GM19193 (cell line): ENCODE data around the gene ALG3.

ENCODE experiments used
- POLR2A ChIP-seq: IDR thresholded peaks from 4 replicates; pipeline ENCODE4 v1.6.1; 2011; ENCODE audit not compliant: insufficient read depth, insufficient read length; ENCODE audit errors: extremely low read depth

ALG3 gene

GRCh38 chr3:184248454-184249411 is at the start of gene ALG3:
Gene ALG3, minus strand, starts transcription at chr3:184248962. Its CDS starts 22 bp downstream, at chr3:184248940.
- TF ChIP-seq POLR2A = peak; percentile 96

DNA sequence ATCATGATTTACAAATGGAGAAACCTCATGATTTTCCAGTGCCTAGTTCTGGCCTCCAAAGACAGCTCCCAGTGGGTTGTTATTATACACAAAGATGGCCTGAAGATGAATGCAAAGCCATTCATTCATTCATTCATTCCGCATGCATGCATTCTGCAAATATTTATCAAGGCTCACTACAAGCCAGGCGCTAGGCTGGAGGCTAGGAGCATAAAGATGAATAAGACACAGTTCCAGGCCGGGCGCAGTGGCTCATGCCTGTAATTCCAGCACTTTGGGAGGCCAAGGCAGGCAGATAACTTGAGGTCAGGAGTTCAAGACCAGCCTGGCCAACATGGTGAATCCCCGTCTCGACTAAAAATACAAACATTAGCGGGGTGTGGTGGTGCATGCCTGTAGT is 47.9 kb upstream of the ALG3 start:
- TF ChIP-seq POLR2A = no peak

DNA sequence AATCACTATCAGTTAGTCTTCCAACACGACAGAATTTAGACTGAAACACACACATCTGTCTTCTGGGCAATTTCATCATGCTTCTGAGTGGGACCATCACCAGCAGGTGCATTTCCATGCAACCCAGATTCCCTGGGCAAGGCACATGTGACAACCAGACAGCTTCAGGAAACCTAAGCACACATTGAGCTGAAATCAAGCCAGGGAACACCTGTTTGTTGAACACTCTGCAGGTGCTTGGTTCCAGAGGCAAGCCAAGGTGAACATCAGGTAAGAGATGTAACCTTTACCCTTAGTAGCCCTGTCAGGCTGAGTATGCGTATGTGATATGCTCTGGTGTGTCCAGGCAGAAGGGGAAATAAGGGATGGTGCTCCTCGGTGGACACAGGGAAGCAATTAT is 47.0 kb upstream of the ALG3 start:
- TF ChIP-seq POLR2A = no peak

- TF ChIP-seq POLR2A = no peak
Measured at GRCh38 chr3:184291738-184292445, 43.1 kb upstream of the ALG3 start.

- no peak for TF ChIP-seq POLR2A
Measured at GRCh38 chr3:184291044-184291737, 42.4 kb upstream of the ALG3 start.

DNA sequence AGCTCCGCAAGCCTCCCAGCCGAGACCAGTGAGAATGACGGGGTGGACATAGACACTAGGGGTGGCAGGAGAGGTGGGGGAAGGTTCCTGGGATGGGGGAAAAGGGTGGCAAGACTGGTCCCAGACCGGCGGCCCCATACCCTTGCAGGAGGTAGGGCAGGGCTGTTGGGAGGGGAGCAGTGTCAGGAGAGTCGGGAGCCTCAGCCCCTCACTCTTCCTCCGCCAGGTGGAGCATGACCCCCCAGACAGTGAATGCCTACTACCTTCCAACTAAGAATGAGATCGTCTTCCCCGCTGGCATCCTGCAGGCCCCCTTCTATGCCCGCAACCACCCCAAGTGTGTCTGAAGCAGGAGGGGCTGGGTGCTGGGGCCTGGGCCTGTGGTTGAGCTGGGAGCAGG is 41.6 kb upstream of the ALG3 start:
- no peak for TF ChIP-seq POLR2A

- no peak for TF ChIP-seq POLR2A
Measured at GRCh38 chr3:184289426-184289938, 40.7 kb upstream of the ALG3 start.

DNA sequence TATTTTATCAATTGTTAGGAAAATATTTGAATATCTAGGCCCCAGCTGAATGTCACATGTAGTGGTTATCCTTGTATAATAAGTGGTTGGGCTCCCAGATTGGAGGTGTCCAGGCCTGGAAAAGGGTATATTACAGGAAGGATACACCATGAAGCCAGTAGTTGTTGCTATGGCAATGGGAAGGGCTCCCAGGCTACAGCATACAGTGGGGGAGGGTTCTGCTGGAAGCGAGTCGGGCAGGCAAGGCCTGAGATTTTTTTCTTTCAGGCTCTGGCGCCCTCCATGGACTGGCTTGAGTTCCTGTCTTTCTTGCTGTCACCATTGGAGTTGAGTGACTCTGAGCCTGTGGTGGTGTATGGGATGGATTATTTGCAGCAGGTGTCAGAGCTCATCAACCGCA is 35.9 kb upstream of the ALG3 start:
- no peak for TF ChIP-seq POLR2A

DNA sequence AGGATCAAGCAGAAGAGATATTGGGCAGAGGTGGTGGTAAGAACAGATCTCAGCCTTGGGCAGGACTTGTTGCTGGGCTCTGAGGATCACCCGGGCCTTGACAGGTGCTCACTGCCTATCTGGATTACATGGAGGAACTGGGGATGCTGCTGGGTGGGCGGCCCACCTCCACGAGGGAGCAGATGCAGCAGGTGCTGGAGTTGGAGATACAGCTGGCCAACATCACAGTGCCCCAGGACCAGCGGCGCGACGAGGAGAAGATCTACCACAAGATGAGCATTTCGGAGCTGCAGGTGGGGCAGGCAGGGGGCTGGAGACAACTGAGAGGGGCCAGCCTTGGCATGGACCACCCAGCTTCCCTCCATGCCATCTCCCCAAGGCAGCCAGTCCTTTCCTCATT is 34.9 kb upstream of the ALG3 start:
- TF ChIP-seq POLR2A = no peak

GRCh38 chr3:184282941-184283340 is 34.2 kb upstream of the ALG3 start:
- no peak for TF ChIP-seq POLR2A

GRCh38 chr3:184277366-184277765 is 28.6 kb upstream of the ALG3 start:
- TF ChIP-seq POLR2A = no peak

DNA sequence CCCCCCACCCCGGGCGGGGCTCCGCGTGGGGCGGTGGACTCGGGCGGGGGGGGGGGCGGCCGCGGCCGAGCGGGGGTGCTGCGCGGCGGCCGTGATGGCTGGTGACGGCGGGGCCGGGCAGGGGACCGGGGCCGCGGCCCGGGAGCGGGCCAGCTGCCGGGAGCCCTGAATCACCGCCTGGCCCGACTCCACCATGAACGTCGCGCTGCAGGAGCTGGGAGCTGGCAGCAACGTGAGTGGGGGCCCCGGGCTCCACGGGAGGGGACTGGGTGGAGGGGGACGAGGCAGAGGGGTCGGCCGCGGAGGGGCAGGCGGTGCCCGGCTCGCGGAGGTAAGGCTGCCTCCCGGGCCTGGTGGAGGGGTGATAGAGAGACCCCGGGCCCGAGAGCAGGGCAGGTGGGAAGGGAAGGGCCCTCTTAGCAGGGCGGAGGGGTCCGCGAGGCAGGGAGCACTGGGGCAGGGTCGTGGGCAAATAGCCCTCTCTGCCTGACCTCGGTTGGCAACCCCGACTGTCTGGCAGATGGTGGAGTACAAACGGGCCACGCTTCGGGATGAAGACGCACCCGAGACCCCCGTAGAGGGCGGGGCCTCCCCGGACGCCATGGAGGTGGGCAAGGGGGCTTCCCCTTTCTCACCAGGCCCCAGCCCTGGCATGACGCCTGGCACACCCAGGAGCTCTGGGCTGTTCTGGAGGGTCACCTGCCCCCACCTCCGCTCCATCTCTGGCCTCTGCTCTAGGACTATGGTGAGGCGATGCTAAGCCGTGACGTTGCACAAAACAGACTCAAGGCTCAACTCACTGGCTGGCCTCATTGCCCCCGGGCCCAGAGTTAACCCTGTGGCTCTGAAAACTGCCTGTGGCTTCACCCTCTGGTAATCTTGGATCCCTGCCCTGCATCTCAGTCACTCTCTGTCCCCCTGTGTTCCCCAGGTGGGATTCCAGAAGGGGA is 27.5 kb upstream of the ALG3 start, which contains the start of gene ECE2:
TSS of gene ECE2 (plus strand) at position 62 of the 950 bp plus-strand sequence. CDS start at position 194, 132 bp downstream.
- no peak for TF ChIP-seq POLR2A

DNA sequence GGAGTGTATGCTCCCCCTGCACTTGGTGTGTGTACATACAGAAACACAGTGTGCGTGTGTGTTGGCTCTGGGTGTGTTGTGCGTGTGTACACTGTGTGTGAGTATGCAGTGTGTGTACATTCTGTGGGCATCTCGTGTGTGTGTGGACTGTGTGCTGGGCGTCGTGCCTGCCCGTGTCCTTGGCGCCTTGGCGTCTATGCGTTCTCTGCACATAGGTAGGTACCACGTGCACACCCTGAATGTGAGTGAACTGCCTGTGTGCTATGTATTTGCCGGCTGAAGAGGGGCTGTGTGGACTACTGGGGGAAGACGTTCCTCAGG is 26.6 kb upstream of the ALG3 start:
- TF ChIP-seq POLR2A = no peak

- no peak for TF ChIP-seq POLR2A
Measured at GRCh38 chr3:184272269-184272668, 23.5 kb upstream of the ALG3 start.
